ENCODE results near the gene CD99L2. TPM values are rescaled to one million over a fixed set of nuclear protein-coding genes. Genes with fewer than 3 reads are reported as not detected.

CD99L2 gene
- total and polyA plus RNA-seq, 2 experiments from 2014 or later: 37.9 to 71.7 TPM

- Histone ChIP-seq H3F3A (ENCODE audit: insufficient read depth) (no peaks in the 10 kb centered on the region), H3K79me2 (ENCODE audit: insufficient read depth) (no peaks in the 10 kb centered on the region), H4K20me1 (ENCODE audit: insufficient read depth) (no peaks in the 10 kb centered on the region), H3K9me3 (ENCODE audit: low read depth) (no peaks in the 10 kb centered on the region), H2AFZ (no peak overlapping the region), H3K4me1 (ENCODE audit: insufficient read depth) (no peaks in the 10 kb centered on the region), H3K4me2 (ENCODE audit: unreplicated experiment) (no peak overlapping the region), H3K4me3 (no peak overlapping the region), H3K27me3 (replicated peaks; ENCODE audit: insufficient read depth) (no peaks in the 10 kb centered on the region), H3K9me2 (ENCODE audit: insufficient read depth) (no peaks in the 10 kb centered on the region), H3K27ac (no peak overlapping the region), H3K9ac (no peak overlapping the region), H3K36me3 (ENCODE audit: low read depth) (no peaks in the 10 kb centered on the region)
- no peak for DNase-seq
- 86 to 100% methylated on average over 3 of the region's 3 CpGs for WGBS, 2 experiments (ENCODE audit: low coverage in 1 of 2, low lambda C conversion rate in 2 of 2, missing lambda C conversion rate in 2 of 2)
- in situ Hi-C loops (cut with MboI): no loop called here
- TF ChIP-seq EZH2phosphoT487 (IDR thresholded peaks at IDR 0.05; ENCODE audit: insufficient read depth, low read depth) (no peak), EZH2 (IDR thresholded peaks at IDR 0.05; ENCODE audit: insufficient read depth, poor library complexity, severe bottlenecking) (no peak)
Observed at GRCh38 chrX:150857453-150857852, 41.0 kb downstream of the CD99L2 start.

GRCh38 chrX:150856785-150857184 lies 41.7 kb downstream of the CD99L2 start:
- no peak overlapping the region for H3K9ac ChIP-seq

GRCh38 chrX:150856101-150856500 lies 42.4 kb downstream of the CD99L2 start:
- Histone ChIP-seq H3K4me1 (ENCODE audit: insufficient read depth) (no peaks in the 10 kb centered on the region), H3K27me3 (replicated peaks; ENCODE audit: insufficient read depth) (no peaks in the 10 kb centered on the region), H4K20me1 (ENCODE audit: insufficient read depth) (no peaks in the 10 kb centered on the region), H3K9me2 (ENCODE audit: insufficient read depth) (no peaks in the 10 kb centered on the region), H3K9me3 (ENCODE audit: low read depth) (no peaks in the 10 kb centered on the region), H3K4me3 (no peak overlapping the region), H3K79me2 (ENCODE audit: insufficient read depth) (no peaks in the 10 kb centered on the region), H3K27ac (no peak overlapping the region), H3K9ac (no peak overlapping the region), H2AFZ (no peak overlapping the region), H3K36me3 (ENCODE audit: low read depth) (no peaks in the 10 kb centered on the region), H3F3A (ENCODE audit: insufficient read depth) (no peaks in the 10 kb centered on the region), H3K4me2 (ENCODE audit: unreplicated experiment) (no peak overlapping the region)
- 92 to 100% methylated on average over 3 of the region's 3 CpGs for WGBS, 2 experiments (ENCODE audit: low coverage in 1 of 2, low lambda C conversion rate in 2 of 2, missing lambda C conversion rate in 2 of 2)
- in situ Hi-C loops (cut with MboI): no loop called here
- TF ChIP-seq EZH2phosphoT487 (IDR thresholded peaks at IDR 0.05; ENCODE audit: insufficient read depth, low read depth) (no peak), EZH2 (IDR thresholded peaks at IDR 0.05; ENCODE audit: insufficient read depth, poor library complexity, severe bottlenecking) (no peak)
- peak; percentile 7 for DNase-seq

More at GRCh38 chrX:150856785-150857184, 41.7 kb downstream of the CD99L2 start:
- no peaks in the 10 kb centered on the region for H3K27me3 ChIP-seq (replicated peaks; ENCODE audit: insufficient read depth)
- H2AFZ ChIP-seq: no peak overlapping the region
- no peaks in the 10 kb centered on the region for H3K36me3 ChIP-seq (ENCODE audit: low read depth)
- whole genome bisulfite sequencing, 2 experiments (ENCODE audit: low coverage in 1 of 2, low lambda C conversion rate in 2 of 2, missing lambda C conversion rate in 2 of 2): 65 to 100% methylated on average over 1 of the region's 1 CpG
- no peaks in the 10 kb centered on the region for H3F3A ChIP-seq (ENCODE audit: insufficient read depth)
- H3K9me3 ChIP-seq (ENCODE audit: low read depth): no peaks in the 10 kb centered on the region
- DNase-seq: no peak
- no peak overlapping the region for H3K4me3 ChIP-seq
- H3K9me2 ChIP-seq (ENCODE audit: insufficient read depth): no peaks in the 10 kb centered on the region
- TF ChIP-seq EZH2 (IDR thresholded peaks at IDR 0.05; ENCODE audit: insufficient read depth, poor library complexity, severe bottlenecking) (no peak), EZH2phosphoT487 (IDR thresholded peaks at IDR 0.05; ENCODE audit: insufficient read depth, low read depth) (no peak)
- H4K20me1 ChIP-seq (ENCODE audit: insufficient read depth): no peaks in the 10 kb centered on the region
- no peaks in the 10 kb centered on the region for H3K79me2 ChIP-seq (ENCODE audit: insufficient read depth)
- no peak overlapping the region for H3K4me2 ChIP-seq (ENCODE audit: unreplicated experiment)
- no peaks in the 10 kb centered on the region for H3K4me1 ChIP-seq (ENCODE audit: insufficient read depth)
- in situ Hi-C loops (cut with MboI): no loop called here
- H3K27ac ChIP-seq: no peak overlapping the region

DNA sequence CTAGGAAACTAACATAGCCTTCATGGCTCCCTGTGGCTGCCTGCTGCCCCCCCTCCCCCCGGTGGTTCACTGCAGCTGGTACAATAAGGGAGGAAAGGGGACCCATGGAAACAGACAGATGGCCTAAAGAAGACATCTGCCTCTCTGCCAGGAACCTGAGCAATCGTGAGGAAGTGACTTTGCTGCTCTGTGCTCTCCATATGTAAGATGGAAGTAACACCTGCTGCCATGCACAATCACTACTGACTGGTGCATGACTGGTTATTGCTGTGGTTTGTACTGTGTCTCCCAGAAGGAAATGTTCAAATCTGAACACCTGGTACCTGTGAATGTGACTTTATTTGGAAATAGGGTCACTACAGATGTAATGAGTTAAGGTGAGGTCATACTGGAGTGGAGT lies 43.6 kb downstream of the CD99L2 start:
- in situ Hi-C loops (cut with MboI): no loop called here
- 0 to 14% methylated on average over 1 of the region's 2 CpGs for WGBS, 2 experiments (ENCODE audit: low coverage in 1 of 2, low lambda C conversion rate in 2 of 2, missing lambda C conversion rate in 2 of 2)
- H3K4me1 ChIP-seq (ENCODE audit: insufficient read depth): no peaks in the 10 kb centered on the region
- no peak for DNase-seq
- H3K36me3 ChIP-seq (ENCODE audit: low read depth): no peaks in the 10 kb centered on the region
- TF ChIP-seq EZH2 (IDR thresholded peaks at IDR 0.05; ENCODE audit: insufficient read depth, poor library complexity, severe bottlenecking) (no peak), EZH2phosphoT487 (IDR thresholded peaks at IDR 0.05; ENCODE audit: insufficient read depth, low read depth) (no peak)
- H2AFZ ChIP-seq: no peak overlapping the region
- H4K20me1 ChIP-seq (ENCODE audit: insufficient read depth): no peaks in the 10 kb centered on the region
- H3K27ac ChIP-seq: no peak overlapping the region
- no peaks in the 10 kb centered on the region for H3K9me3 ChIP-seq (ENCODE audit: low read depth)
- H3K4me3 ChIP-seq: no peak overlapping the region
- H3K4me2 ChIP-seq (ENCODE audit: unreplicated experiment): no peak overlapping the region
- no peaks in the 10 kb centered on the region for H3K27me3 ChIP-seq (replicated peaks; ENCODE audit: insufficient read depth)
- H3F3A ChIP-seq (ENCODE audit: insufficient read depth): no peaks in the 10 kb centered on the region
- H3K79me2 ChIP-seq (ENCODE audit: insufficient read depth): no peaks in the 10 kb centered on the region
- no peak overlapping the region for H3K9ac ChIP-seq
- H3K9me2 ChIP-seq (ENCODE audit: insufficient read depth): no peaks in the 10 kb centered on the region

All from GM23248 (cell line).